GM19035 (cell line): Measurements from ENCODE around the gene HOMER3.
"Not testable (repeated sequence)": the region's sequence is repeated elsewhere in the genome, so short reads cannot be mapped to it uniquely, and the experiment has no call there.

ENCODE experiments used
- ATAC-seq: cut with Tn5 transposase; IDR thresholded peaks from one replicate; pipeline ENCODE4 v1.9.1; 2021; ENCODE audit not compliant: unreplicated experiment

HOMER3 gene

DNA sequence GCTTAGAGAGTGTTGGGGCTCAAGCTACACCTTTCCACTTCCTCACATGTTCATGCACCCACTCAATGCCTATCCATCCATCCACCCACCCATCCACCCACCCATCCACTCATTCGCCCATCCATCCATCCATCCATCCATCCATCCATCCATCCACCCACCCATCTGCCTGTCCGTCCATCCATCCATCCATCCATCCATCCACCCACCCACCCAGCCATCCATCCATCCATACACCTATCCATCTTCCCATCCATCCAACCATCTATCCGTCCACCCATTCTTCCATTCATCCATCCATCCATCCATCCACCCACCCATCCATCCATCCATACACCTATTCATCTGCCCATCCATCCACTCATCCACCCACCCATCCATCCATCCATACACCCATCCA lies 13.1 kb upstream of the HOMER3 start:
- no peak for ATAC-seq

DNA sequence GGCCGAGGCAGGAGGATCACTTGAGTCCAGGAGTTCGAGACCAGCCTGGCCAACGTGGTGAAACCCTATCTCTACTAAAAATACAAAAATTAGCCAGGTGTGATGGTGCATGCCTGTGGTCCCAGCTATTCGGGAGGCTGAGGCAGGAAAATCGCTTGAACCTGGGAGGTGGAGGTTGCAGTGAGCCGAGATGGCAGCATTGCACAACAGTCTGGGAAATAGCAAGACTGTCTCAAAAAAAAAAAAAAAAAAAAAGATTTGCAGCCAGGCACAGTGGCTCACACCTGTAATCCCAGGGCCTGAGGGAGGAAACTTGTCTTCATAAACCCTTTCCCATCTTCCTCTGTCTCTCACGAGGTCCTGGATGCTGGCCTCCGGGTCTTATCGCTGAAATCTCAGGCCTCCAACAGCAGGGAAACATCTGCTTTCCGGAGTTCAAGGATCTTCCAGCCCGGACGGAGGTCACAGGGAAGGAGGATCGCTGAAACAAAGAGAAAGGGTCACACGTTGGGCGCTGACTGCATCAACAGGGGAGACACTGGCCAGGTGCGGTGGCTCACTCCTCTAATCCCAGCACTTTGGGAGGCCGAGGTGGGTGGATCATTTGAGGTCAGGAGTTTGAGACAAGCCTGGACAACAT lies 11.5 kb upstream of the HOMER3 start:
- ATAC-seq, result not testable (repeated sequence)

- no peak for ATAC-seq
These were observed 10.8 kb upstream of the HOMER3 start for GRCh38 chr19:18951721-18952281.

DNA sequence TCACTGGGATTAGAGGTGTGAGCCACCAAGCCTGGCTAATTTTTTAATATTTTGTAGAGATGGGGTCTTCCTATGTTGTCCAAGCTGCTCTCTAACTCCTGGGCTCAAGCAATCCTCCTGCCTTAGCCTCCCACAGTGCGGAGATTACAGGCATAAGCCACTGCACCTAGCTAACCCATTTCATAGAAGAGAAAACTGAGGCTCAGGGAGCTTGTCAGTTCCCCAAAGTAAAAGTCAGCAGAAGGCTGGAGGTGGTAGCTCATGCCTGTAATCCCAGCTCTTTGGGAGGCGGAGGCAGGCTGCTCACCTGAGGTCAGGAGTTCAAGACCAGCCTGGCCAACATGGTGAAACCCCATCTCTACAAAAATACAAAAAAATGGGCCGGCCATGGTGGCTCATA lies 8.8 kb upstream of the HOMER3 start:
- no peak for ATAC-seq

- ATAC-seq, result no peak
These were observed 7.9 kb upstream of the HOMER3 start for GRCh38 chr19:18948976-18949356.

DNA sequence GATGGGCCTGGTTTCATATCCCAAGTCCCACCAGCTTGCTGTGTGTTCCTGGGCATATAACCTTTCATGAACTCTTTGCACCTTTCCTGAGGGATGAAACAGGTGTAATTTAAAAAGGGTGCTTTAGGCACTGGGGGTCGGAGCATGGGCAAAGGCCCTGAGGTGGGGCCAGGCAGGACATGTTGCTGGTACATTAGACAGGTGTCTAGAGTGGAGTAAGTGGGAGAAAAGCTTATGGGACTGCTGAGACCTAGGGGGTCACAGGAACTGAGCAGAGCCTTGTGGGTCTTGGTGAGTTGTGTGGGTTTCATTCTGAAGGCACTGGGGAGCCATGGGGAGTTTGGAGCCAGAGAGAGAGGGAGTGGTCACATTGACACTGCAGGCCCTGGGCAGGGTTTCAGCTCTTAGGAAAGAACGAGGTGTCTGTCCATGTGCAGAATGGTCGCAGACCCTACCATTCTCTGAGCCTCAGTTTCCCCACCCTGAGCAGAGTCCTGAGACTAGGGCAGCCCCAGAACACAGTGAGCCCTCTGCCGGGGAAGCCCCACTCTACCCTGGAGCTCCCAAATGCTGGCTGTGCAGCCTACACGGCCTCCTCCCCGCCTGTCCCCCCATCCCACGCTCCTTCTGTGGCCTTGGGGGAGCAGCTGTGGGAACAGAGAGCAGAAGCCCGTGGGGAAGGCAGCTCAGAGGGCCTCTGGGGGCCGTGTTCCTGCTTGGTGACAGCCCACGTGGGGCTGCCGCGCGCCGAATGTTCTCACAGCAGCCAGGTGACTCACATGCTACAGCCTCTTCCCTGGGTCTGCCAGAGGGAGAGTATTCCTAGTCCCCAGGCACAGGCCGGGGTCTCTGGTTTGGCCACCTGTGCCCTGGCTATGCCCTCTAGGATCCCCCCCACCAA lies 7.3 kb upstream of the HOMER3 start:
- no peak for ATAC-seq

DNA sequence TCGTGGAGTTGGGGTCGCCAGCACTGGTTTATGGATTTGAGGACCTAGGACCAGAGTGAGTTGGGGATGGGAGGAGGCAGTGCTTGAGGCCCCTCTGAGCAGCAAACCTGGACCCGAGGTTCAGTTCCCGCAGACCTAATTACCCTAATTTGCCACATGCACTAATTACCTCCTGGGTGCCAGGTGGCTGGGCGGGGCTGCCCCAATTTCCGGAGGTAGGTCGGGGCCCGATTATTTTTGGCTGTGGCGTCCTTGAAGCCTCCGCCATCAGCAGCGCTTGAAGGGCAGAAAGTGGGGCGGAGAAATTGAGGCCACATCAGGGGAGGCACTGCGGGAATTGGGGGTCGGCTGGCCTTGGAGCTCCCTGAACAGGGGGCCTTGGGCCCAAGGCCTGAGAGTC lies 5.9 kb upstream of the HOMER3 start:
- no peak for ATAC-seq

DNA sequence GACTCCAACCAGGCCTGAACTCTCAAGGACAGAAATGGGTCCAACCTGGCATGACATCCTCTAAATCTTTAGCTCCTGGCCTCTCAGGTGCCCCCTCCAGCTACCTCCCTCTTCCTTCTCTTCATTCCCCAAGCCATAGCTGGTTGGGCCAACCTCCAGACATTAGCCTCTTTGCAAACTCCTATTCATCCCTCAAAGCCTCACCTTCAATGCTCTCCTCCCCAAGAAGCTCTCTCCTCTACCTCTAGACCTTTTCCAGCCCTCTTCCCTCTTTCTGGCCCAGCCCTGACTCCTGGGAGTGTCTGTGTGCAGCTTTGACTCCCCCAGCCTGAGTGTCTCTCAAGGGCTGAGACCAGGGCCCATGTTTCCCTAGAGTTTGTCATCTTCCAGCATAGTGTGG lies 5.3 kb upstream of the HOMER3 start:
- ATAC-seq, result no peak

GRCh38 chr19:18945297-18945696 lies 4.3 kb upstream of the HOMER3 start:
- no peak for ATAC-seq

DNA sequence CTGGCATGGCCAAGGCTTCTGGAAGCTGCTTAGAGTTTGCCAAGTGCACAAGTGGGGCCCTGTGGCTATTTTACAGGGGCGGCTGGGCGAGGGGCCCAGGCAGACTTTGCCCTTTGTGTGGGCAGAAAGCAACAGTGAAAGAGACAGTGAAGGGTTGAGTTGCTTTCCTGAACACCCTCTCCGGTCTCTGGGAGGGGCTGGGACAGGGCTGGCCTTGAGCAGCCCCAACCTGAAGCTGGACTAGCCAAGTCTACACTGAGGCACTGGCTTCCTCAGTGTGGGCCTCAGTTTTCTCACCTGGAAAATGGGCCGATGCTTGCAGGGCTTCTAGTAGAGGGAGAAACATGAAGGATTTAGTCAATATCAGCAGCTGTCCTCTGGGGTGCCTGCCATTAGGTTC lies 2.4 kb upstream of the HOMER3 start:
- ATAC-seq, result no peak

GRCh38 chr19:18942692-18943091 lies 1.7 kb upstream of the HOMER3 start:
- ATAC-seq, result no peak

DNA sequence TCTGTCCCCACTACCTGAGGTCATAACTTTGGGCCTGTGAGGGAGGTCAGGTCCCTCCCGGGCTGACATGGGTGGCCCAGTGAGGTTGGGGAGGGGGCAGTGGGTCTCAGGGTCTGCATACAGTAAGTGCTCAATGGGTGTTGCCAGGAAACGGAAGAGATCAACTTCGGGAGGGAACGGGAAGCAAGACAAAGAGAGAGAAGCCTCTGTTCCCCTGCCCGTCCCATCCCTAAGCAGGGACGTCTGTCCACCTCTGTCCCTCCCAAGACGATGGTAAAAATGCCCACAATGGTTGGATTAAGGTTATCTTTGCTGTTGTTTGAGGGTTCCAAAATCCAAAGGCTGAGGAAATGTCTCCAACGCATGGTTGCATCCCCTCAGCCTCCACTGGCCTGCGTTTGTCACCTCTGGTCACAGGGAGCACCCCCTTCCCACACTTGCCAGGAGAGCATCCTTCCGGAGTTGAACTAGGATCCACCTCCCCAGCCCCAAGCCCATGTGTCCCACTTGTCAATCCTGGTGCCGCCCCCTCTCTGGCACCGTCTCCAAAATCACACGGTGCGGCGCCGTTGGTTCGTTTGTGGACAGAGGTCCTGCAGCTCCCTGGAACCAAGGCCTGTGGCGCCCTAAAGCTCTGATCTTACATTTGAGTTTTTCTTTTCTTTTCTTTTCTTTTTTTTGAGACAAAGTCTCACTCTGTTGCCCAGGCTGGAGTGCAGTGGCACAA lies 774 bp upstream of the HOMER3 start:
- ATAC-seq, result no peak

- no peak for ATAC-seq
These were observed 872 bp downstream of the HOMER3 start for GRCh38 chr19:18939922-18940768.

DNA sequence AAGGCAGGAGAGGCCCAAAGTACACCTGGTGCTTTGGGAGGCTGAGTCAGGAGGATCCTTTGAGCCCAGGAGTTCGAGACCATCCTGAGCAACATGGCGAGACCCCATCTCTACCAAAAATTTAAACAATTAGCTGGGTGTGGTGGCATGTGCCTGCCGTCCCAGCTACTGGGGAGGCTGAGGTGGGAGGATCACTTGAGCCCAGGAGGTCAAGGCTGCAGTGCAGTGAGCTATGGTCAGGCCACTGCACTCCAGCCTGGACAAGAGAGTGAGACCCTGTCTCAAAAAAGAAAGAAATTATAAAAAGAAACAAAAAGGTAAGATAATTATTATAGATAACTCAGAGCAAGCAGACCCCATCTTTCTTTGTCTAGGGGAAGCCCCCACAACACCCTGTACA lies 1.9 kb downstream of the HOMER3 start:
- no peak for ATAC-seq

DNA sequence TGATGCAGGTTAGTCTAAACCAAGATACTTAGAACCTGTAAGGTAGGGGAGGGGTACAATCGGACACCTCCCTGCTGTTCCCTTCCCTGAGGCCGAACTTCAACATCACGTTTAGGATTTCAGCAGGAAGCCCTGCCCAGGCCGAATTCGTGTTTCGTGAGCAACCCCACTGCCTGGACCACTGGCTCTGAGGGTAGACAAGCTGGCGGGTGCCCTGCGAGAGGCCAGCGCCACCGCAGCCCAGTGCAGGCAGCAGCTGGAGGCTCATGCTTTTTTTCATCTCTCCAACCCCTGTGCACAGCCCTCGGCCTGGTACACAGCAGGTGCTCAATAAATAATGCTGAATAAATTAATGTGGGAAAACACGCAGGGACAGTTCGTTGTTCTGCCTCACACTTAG lies 7.7 kb downstream of the HOMER3 start:
- no peak for ATAC-seq

DNA sequence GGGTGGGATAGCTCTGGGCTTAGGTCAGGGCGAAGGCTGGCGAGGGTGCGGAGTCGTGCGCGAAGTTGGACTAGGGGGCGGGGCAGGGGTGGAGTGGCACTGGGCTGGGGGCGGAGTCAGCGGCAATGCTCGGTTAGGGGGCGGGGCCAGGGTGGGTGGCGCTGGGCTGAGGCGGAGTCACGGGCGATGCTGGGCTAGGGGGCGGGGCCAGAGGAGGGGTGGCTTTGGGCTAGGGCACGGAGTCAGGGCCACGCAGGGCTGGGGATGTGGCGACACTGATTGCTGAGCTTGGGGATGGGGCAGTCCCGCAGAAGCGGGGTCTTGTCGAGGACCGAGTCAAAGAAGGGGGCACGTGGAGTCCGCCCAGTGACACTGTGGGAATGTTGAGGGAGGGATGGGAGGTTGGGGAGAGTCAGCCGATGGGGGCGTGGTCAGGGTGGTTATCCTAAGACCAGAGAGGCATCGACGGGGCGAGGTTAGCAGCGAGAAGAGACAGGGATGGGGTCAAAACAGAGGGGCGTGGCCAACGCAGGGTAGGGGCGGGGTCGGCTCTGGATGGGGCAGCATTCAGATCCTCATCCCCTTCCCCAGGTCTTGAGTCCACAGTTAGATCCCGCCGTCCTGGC lies 8.7 kb downstream of the HOMER3 start:
- ATAC-seq, result no peak

DNA sequence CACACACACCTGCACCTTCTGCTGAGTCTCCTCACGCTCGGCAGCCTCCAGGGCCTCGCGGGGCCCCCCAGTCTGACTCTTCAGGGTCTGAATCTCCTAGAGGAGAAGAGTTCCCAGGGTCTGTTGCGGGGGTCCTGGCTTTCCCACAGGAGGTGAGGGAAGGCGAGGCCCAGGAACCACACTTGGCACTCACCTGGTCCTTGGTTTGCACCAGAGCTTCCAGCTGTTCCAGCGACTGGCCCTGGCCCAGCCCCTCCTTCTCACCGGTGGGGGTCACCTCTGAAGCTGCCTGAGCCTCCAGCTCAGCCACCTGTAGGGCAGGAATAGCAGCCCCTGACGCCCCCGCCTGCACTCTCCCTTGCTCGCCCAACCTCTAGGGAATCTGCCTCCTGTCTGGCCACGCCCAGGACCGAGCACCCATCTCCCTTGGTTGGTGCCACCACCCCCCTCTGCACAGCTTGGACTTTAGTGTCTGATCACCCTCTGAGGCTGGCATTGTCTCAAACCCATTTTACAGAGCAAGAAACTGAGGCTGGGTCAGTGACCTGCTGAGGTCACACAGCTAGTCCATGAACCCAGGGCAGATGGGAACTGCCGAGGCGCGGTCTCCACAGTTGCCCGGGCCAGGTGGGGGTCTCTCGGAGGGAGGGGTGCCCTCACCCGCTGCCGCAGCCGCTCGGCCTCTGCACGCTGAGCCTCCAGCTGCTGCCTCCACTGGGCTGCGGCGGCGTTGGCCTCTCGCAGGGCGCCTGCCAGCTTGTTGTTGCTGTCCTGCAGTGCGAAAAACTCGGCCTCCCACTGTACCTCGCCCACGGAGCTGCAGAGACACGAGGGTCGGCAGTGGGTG lies 9.5 kb downstream of the HOMER3 start:
- ATAC-seq, result no peak

- ATAC-seq, result no peak
These were observed 11.7 kb downstream of the HOMER3 start for GRCh38 chr19:18929311-18929710.
